GM12865 (cell line): ENCODE data around the gene KNG1.
A peak's percentile ranks its signal among the peaks of the same experiment; 100 is the strongest.

Experiments
- DNase-seq: peaks from one replicate; pipeline ENCODE4 v3.0.0; 2010; ENCODE audit warnings: low read depth
- H3K4me3 ChIP-seq: 2 replicates; pipeline ENCODE4 v1.5.1; 2011; ENCODE audit warnings: mild to moderate bottlenecking, low read depth, low read length, control low read depth
- CTCF ChIP-seq: IDR thresholded peaks from 2 replicates; pipeline ENCODE4 v1.5.1; 2011; ENCODE audit warnings: low read length, control low read depth, low read depth, inconsistent platforms; ENCODE audit not compliant: insufficient read depth; ENCODE audit errors: missing control alignments

KNG1 gene

DNA sequence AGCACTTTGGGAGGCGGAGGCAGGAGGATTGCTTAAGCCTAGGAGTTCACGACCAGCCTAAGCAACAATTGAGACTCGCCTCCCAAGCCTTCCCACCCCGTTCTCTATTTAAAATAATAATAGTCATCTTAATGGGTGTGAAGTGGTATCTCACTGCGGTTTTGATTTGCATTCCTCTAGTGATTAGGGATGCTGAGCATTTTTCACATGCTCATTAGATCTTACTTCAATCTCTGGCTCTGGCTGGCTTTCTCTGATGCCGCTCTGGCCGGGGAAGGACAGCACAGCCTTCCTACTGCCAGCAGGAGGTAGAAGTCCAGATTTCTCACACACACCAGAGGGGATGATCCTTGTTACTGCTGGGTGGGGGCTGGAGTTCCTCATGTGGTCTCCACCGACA is 58.8 kb downstream of the KNG1 start:
- no peak for DNase-seq
- no peak for TF ChIP-seq CTCF
- H3K4me3 ChIP-seq, result no peak overlapping the region

DNA sequence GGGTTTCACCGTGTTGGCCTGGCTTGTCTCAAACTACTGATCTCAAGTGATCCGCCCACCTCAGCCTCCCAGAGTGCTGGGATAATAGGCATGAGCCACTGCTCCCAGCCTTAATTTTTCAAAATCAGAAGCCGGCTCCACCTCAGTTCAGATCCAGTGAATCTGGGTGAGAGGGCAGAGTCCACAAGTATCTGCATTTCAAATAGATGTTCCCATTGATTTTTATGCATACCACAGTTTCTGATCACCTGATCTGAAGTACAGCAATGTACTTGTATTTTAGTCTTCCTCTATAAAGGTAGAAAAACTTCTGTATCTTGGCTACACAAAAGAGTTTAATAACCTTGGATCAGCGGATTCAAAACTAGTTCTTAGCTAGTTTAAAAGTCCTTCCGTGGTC is 62.0 kb downstream of the KNG1 start:
- DNase-seq, result no peak
- H3K4me3 ChIP-seq, result no peak overlapping the region
- no peak for TF ChIP-seq CTCF

DNA sequence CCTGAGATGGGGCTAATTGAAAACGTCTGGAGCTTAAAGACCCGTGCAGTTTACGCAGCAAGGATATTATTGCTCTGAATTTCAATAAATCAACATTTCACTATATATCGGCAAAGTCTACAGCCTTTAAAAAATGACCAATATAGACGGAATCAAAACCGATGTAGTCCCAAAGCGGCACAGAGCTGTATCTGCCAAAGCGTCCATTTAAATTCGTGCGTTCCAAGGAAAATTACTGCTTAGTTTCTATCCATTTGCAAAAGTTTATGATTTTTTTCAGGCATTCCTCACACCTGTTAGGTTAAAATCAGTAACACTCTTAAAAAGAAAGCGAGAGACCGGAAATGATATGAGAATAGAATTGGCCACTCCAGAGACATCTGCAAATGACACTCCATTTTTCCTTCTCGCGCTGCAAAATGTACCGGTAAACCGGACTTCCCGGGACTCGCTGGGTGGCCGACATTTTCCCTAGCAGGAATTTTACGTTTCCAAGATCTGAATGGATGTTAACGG is 65.4 kb downstream of the KNG1 start:
- no peak for DNase-seq
- peak overlapping the region; percentile 88 for H3K4me3 ChIP-seq
- no peak for TF ChIP-seq CTCF

GRCh38 chr3:186783058-186783730 is 66.0 kb downstream of the KNG1 start, which contains the start of gene EIF4A2:
EIF4A2 (plus strand) TSS chr3:186783577; CDS start chr3:186783611, 34 bp downstream.
- no peak for TF ChIP-seq CTCF
- peak; percentile 96 for DNase-seq
- peak within 1 kb of the TSS; percentile 88 for H3K4me3 ChIP-seq

- TF ChIP-seq CTCF, result no peak
- H3K4me3 ChIP-seq, result peak overlapping the region; percentile 88
- DNase-seq, result peak; percentile 87
These were observed 66.8 kb downstream of the KNG1 start for GRCh38 chr3:186783731-186784515.

- peak overlapping the region; percentile 88 for H3K4me3 ChIP-seq
- DNase-seq, result peak; percentile 19
- no peak for TF ChIP-seq CTCF
These were observed 67.8 kb downstream of the KNG1 start for GRCh38 chr3:186784820-186785494.
